Stimulated activated CD4-positive, alpha-beta T cell treated with anti-CD3 and anti-CD28 coated beads, TNF-alpha, amount 100 ng/mL, for 24 hours (primary cell): ENCODE data around the gene COL9A1.

Experiments
- DNase-seq, 3 experiments: peaks; one replicate each; pipeline ENCODE4 v3.0.0-alpha.2; 2020; ENCODE audit warnings: low read depth in 3 of 3

Gene COL9A1

GRCh38 chr6:70289299-70289698 lies 13.6 kb downstream of the COL9A1 start:
- DNase-seq: no peak

GRCh38 chr6:70286905-70287304 lies 16.0 kb downstream of the COL9A1 start:
- DNase-seq: no peak

- no peak for DNase-seq
Measured at GRCh38 chr6:70285201-70285600, 17.7 kb downstream of the COL9A1 start.

- no peak for DNase-seq
Measured at GRCh38 chr6:70282919-70283461, 19.9 kb downstream of the COL9A1 start.

- no peak for DNase-seq
Measured at GRCh38 chr6:70282312-70282918, 20.5 kb downstream of the COL9A1 start.

GRCh38 chr6:70281923-70282311 lies 21.0 kb downstream of the COL9A1 start:
- DNase-seq: no peak

GRCh38 chr6:70280400-70280853 lies 22.5 kb downstream of the COL9A1 start:
- DNase-seq: no peak

GRCh38 chr6:70277470-70277869 lies 25.4 kb downstream of the COL9A1 start:
- no peak for DNase-seq

- no peak for DNase-seq
Measured at GRCh38 chr6:70274338-70274737, 28.5 kb downstream of the COL9A1 start.

- DNase-seq: no peak
Measured at GRCh38 chr6:70272071-70272470, 30.8 kb downstream of the COL9A1 start.

- DNase-seq: no peak
Measured at GRCh38 chr6:70270287-70271005, 32.4 kb downstream of the COL9A1 start.

GRCh38 chr6:70266142-70266541 lies 36.7 kb downstream of the COL9A1 start:
- no peak for DNase-seq

- no peak for DNase-seq
Measured at GRCh38 chr6:70264306-70264705, 38.6 kb downstream of the COL9A1 start.

GRCh38 chr6:70258483-70258882 lies 44.4 kb downstream of the COL9A1 start:
- DNase-seq: no peak

GRCh38 chr6:70257768-70258273 lies 45.1 kb downstream of the COL9A1 start:
- no peak for DNase-seq

GRCh38 chr6:70254784-70255183 lies 48.1 kb downstream of the COL9A1 start:
- no peak for DNase-seq

- DNase-seq: no peak
Measured at GRCh38 chr6:70253923-70254322, 49.0 kb downstream of the COL9A1 start.

GRCh38 chr6:70252604-70253003 lies 50.3 kb downstream of the COL9A1 start:
- DNase-seq: no peak

- no peak for DNase-seq
Measured at GRCh38 chr6:70246118-70246517, 56.8 kb downstream of the COL9A1 start.

- DNase-seq: no peak
Measured at GRCh38 chr6:70241991-70242420, 60.9 kb downstream of the COL9A1 start.

GRCh38 chr6:70241031-70241430 lies 61.9 kb downstream of the COL9A1 start:
- no peak for DNase-seq

- DNase-seq: no peak
Measured at GRCh38 chr6:70236343-70236742, 66.5 kb downstream of the COL9A1 start.
